NCI-H146 treated with DMSO at 0.1 percent for 48 hours (cell line): Measurements from ENCODE around the gene MSL2.
"Not testable (repeated sequence)": the region's sequence is repeated elsewhere in the genome, so short reads cannot be mapped to it uniquely, and the experiment has no call there.

Experiments
- DNase-seq: peaks from one replicate; lab custom pipeline; 2025; ENCODE audit not compliant: unreplicated experiment; lab: John Stamatoyannopoulos, UW

Gene MSL2

GRCh38 chr3:136196064-136196400 lies at the start of gene MSL2:
Gene MSL2 (minus strand): TSS chr3:136196335. CDS start chr3:136195113, 1,222 bp downstream.
- no peak for DNase-seq

- no peak for DNase-seq
These were observed 49.6 kb upstream of the MSL2 start for GRCh38 chr3:136245691-136246090.

GRCh38 chr3:136239094-136239493 lies 43.0 kb upstream of the MSL2 start:
- DNase-seq, result no peak

GRCh38 chr3:136237961-136238649 lies 42.0 kb upstream of the MSL2 start:
- no peak for DNase-seq

GRCh38 chr3:136237103-136237502 lies 41.0 kb upstream of the MSL2 start:
- DNase-seq, result no peak

- DNase-seq, result no peak
These were observed 40.0 kb upstream of the MSL2 start for GRCh38 chr3:136236109-136236508.

GRCh38 chr3:136235545-136235944 lies 39.4 kb upstream of the MSL2 start:
- no peak for DNase-seq

- DNase-seq, result no peak
These were observed 36.3 kb upstream of the MSL2 start for GRCh38 chr3:136232413-136232812.

GRCh38 chr3:136222746-136223145 lies 26.6 kb upstream of the MSL2 start:
- not testable (repeated sequence) for DNase-seq

GRCh38 chr3:136211547-136211946 lies 15.4 kb upstream of the MSL2 start:
- no peak for DNase-seq

GRCh38 chr3:136209921-136210320 lies 13.8 kb upstream of the MSL2 start:
- no peak for DNase-seq

GRCh38 chr3:136207489-136208115 lies 11.5 kb upstream of the MSL2 start:
- DNase-seq, result no peak

GRCh38 chr3:136199219-136199618 lies 3.1 kb upstream of the MSL2 start:
- not testable (repeated sequence) for DNase-seq

GRCh38 chr3:136198462-136199078 lies 2.4 kb upstream of the MSL2 start:
- DNase-seq, result not testable (repeated sequence)

- DNase-seq, result peak; percentile 65
These were observed 1.1 kb upstream of the MSL2 start for GRCh38 chr3:136197159-136197793.

- peak; percentile 100 for DNase-seq
These were observed 445 bp upstream of the MSL2 start for GRCh38 chr3:136196401-136197158.

- DNase-seq, result peak; percentile 88
These were observed 674 bp downstream of the MSL2 start for GRCh38 chr3:136195258-136196063.

GRCh38 chr3:136194409-136195257 lies 1.5 kb downstream of the MSL2 start:
- DNase-seq, result peak; percentile 59

- no peak for DNase-seq
These were observed 2.7 kb downstream of the MSL2 start for GRCh38 chr3:136193278-136194054.
